CD4-positive, alpha-beta T cell treated with Interferon gamma for 1 hour (primary cell): Measurements from ENCODE around the gene MAGI2.
"Not testable (repeated sequence)": the region's sequence is repeated elsewhere in the genome, so short reads cannot be mapped to it uniquely, and the experiment has no call there.

Experiments
- DNase-seq: peaks from one replicate; pipeline ENCODE4 v3.0.0-alpha.2; 2020

Gene MAGI2

GRCh38 chr7:79442766-79443165 lies 10.7 kb downstream of the MAGI2 start:
- not testable (repeated sequence) for DNase-seq

- DNase-seq: no peak
Measured at GRCh38 chr7:79436378-79436777, 17.1 kb downstream of the MAGI2 start.

GRCh38 chr7:79434867-79435266 lies 18.6 kb downstream of the MAGI2 start:
- no peak for DNase-seq

GRCh38 chr7:79434098-79434497 lies 19.4 kb downstream of the MAGI2 start:
- no peak for DNase-seq

- DNase-seq: no peak
Measured at GRCh38 chr7:79430391-79430790, 23.1 kb downstream of the MAGI2 start.

DNA sequence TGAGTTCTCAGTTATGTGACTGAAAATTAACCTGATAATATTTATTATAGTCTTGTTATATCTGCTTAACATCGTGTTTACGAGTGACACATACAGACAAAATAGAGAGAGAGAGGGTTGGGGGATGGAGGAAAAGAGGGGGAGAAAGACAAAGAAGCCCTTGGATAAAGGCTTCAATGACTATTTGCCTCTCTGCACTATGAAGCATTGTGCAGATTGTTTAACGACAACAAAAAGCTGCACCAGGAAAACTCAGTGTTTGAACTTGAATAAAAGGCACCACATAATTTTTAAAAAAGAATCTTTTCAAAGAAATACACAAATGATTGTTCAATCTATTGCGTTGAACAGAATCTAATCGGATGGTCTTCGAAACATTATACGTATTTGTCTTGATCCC lies 27.8 kb downstream of the MAGI2 start:
- DNase-seq: no peak

DNA sequence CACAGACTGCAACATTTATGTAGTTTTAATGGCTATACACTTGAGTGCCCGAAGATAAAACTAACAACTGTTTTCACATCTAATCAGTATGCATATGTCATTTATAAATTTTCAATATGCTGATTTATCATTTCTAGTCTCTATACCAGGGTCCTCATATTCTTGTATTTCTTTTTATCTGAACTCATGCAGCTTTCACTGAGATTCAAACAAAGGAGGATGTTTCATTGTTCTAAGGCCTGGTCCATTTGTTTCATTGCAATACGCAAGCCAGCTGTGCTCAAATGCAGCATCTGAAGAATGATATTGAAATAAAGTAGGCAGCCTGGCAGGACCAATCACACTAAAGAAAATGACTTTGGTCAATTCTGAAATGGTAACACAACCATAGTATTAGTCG lies 31.7 kb downstream of the MAGI2 start:
- DNase-seq: no peak

GRCh38 chr7:79420464-79420863 lies 33.0 kb downstream of the MAGI2 start:
- no peak for DNase-seq

DNA sequence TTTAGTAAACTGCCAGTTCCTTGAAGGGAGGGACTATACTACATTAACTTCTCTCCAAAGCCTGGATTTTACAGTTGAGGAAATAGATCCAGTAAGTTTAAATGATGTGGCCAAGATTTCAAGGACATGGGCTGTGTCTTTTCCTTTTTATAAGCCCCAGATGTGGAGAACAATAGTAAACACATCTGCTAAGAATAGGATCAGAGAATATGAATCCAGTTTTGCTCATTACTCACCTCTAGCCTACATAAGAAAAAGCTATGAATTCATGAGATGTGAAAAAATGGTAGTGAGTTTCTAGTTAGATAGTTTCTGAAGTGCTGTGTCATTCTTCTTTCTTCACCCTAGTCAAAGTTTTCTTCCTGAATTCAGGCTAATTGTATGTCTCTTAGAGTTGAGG lies 38.6 kb downstream of the MAGI2 start:
- no peak for DNase-seq

DNA sequence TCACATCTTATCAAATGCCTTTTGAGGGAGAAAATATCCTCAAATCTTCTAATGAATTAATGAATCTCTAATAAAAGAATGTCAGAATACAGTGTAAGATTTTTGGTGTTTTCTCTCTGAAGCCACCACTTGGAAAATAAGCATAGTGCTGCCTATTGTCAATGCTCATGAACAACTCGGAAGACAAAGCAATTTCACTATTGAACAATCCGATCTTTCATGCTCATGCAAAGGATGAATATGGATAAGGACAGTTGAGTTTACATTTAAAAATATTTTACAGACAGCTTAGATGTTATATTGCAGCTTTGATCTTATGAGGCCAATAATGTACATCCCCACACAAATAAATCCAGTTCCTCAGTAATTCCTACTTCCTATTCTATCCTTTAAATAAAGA lies 40.6 kb downstream of the MAGI2 start:
- no peak for DNase-seq

GRCh38 chr7:79412438-79412837 lies 41.0 kb downstream of the MAGI2 start:
- DNase-seq: no peak

GRCh38 chr7:79410345-79410744 lies 43.1 kb downstream of the MAGI2 start:
- DNase-seq: no peak

DNA sequence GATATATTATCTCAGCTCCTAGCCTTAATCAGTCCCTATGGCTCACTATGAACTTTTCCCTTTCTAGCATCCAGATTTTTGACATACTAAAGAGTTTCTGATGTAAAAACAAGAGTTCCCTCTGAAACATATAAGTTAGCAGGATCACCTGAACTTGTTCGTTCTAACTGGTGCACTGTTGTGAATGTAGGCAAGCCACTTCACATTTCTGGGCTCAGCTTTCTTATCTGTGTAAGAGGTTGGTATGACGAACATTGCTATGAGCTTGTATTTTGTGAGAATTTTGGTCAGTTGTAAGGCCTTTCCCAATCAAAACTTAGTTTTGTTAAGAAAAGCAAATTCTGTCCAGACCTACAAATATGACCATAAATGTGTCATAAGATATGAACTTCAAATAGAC lies 46.1 kb downstream of the MAGI2 start:
- DNase-seq: no peak

DNA sequence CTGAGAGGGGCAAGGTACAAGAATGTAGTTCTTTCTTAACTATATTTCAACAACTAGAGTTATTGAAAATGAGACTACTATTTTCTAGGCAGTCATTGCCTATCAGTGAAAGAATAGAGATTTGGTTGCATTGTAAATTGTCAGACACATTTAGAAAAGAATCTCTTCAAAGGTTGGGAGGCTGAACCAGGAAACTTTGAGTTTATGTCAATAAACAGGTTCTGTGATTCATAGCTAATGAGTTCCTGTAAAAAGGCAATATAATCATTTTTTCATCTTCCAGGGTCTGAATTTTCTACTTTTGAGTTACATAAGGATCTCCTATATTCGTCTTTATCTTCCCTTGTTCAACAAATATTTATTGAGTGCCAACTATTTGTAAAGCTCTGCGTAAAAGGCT lies 47.1 kb downstream of the MAGI2 start:
- no peak for DNase-seq

DNA sequence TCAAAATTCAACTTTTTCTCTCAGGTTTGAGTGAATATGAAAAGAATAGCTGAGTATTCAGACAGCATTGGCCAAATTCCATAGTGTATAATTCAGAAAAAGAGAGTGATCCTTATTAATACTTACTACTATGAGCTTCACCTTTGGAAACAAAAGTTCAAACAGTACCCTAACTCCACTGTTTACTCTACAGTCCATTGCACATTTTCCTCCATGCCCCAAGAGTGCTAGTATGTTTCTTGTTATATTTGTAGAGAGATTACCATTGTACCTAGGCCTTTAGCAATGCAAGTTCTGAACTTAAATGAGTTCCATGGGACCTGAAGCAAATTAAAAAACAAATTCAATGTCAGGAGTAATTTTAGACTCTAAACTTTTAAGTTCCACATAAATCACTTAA lies 48.1 kb downstream of the MAGI2 start:
- DNase-seq: no peak

GRCh38 chr7:79403879-79404278 lies 49.6 kb downstream of the MAGI2 start:
- no peak for DNase-seq

- no peak for DNase-seq
Measured at GRCh38 chr7:79403451-79403850, 50.0 kb downstream of the MAGI2 start.

- DNase-seq: no peak
Measured at GRCh38 chr7:79401254-79401653, 52.2 kb downstream of the MAGI2 start.

DNA sequence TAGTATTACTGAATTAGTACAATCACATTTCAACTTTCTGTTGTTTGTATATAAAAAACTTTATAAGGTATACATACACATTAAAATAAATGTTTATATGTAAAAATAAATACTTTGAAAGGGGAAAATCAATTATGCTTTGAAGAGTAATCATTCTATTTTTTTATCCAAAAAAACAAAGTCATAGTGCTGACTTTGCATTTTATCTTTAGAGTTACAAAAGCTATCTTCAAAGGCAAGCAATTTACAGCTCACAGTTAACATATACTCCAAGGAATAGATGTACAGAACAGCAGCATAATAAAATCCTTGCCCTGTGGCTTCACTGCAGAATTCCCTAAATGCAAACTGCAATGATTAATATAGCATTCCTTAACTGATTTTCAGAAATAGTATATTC lies 53.2 kb downstream of the MAGI2 start:
- no peak for DNase-seq

DNA sequence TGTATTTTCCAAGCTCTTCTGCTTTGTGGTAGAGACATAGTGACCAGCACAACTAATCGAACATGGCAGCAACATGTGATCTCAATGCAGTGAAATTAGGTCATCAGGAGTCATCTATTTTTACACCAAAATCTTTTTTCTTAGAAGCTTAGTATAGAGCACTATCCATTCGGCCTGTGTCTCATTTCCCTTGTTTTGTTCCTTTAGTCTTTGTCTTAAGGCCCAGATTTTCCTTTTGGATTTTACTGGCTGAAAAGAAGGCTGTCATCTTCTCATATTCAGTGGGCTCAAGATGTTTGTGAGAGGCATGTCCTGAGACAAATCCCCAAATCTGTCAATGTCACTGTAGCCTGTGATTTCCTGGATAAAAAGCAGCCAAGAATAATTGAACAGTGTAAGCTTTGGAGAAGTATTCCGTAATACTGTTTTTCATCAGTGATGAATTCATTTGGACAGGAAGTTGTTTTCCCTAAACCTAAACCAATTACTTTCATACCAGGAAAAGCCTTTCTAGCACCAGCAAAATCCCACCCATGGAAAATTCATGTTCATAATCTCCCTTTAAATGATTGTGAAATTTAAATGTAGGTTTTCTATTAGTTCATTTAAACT lies 55.2 kb downstream of the MAGI2 start:
- DNase-seq: no peak

DNA sequence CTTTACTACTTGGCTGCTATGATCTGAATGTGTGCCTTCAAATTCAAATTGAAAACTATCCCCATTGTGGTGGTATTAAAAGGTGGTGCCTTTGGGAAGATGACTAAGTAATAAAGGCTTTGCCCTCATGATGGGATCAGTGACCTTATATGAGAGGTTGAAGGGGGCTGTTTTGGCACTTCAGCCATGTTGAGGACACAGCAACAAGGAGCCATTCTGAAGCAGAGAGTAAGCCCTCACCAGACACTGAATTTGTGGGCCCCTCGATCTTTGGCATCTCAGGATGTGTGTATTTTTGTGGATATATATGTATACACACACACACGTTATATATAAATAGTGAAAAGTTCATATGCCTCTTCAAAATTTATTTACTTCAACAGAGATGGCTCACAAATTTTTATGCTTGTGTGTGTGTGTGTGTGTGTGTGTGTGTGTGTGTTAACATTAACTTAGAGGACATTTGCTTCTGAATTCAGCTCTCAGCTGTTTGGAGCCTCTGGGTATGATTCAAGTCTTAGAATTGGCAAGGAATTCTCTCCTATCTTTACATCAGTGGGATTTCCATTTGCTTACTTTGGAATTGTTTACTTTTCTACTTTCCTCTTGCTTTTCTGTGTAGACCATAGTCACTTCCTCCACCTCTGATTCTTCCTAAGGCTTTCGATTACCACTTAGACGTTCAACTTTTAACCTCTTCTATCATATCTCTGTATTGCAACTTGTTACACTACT lies 66.6 kb downstream of the MAGI2 start:
- DNase-seq: no peak

- no peak for DNase-seq
Measured at GRCh38 chr7:79381921-79382320, 71.5 kb downstream of the MAGI2 start.

DNA sequence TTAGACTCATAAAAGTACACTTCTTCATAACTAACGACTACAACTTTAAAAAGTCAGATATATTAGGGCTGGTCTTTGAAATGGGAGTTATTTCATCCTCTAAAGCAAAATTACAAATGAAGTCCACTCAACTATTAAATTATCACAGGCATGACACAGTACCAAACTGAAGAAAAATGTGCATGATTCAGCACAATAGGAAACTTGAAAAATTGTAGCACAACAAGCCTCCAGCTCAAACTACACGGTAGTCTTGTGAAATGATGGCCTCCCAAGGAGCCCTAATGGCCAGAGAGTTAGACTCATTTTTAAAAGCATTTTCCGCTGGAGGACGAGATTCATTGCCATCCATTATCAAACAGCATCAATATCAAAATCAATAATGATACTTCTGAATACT lies 76.4 kb downstream of the MAGI2 start:
- no peak for DNase-seq

DNA sequence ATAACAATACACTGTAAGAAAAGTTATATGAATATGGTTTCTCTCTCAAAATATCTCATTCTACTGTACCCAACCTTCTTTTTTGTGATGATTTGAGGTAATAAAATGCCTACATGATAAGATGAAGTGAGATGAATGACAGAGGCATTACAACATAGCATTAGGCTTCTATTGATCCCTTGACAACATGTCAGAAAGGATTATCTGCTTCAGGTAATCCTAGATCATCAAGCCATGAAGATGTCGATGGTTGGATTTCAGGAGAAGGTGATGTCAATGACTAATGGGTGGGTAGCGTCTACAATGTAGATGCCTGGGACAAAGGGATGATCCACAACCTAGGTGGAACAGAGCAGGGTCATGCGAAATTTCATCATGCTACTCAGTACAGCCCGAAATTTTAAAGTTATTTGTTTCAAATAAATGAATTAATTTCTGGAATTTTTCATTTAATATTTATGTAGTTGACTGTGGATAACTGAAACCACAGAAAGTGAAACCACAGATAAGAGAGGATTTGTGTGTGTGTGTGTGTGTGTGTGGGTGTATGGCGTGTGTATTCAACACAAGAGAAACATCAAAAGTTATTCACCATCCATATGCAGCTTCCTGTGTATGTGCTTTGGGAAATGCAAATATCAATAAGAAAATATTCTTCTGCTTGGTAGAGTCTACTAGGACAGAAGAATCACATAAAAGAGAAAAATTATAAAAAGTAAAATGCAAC lies 77.0 kb downstream of the MAGI2 start:
- no peak for DNase-seq
